ENCODE data around the gene CUL1.
A peak's percentile ranks its signal among the peaks of the same experiment; 100 is the strongest.

The CUL1 gene

GRCh38 chr7:148662646-148663045 lies 36.1 kb upstream of the CUL1 start:
- no peak for DNase-seq
- H3K27me3 ChIP-seq = no peaks in the 10 kb centered on the region
- no peaks in the 10 kb centered on the region for H3K9me3 ChIP-seq
- H3K4me3 ChIP-seq = no peak overlapping the region
- no peak for TF ChIP-seq CTCF (IDR thresholded peaks at IDR 0.05)
- no peak overlapping the region for H3K27ac ChIP-seq
- peaks cover 0 to 26% (median 10%) of the 10 kb centered on the region in 4 donors for H3K4me1 ChIP-seq
- intact Hi-C loops (cut with DNase I; ENCODE audit: low total_unique reads) = no loop called here
- H3K36me3 ChIP-seq = no peaks in the 10 kb centered on the region

- no peak for TF ChIP-seq CTCF (IDR thresholded peaks at IDR 0.05)
- Histone ChIP-seq H3K4me3 (no peak overlapping the region), H3K4me1 (peaks cover 0 to 26% (median 10%) of the 10 kb centered on the region in 4 donors), H3K27ac (no peak overlapping the region), H3K27me3 (no peaks in the 10 kb centered on the region), H3K36me3 (no peaks in the 10 kb centered on the region), H3K9me3 (no peaks in the 10 kb centered on the region)
- peak; percentile 38 to 77 for DNase-seq
- intact Hi-C loops (cut with DNase I; ENCODE audit: low total_unique reads) = no loop called here
Measured at GRCh38 chr7:148664324-148664723, 34.4 kb upstream of the CUL1 start.

GRCh38 chr7:148665221-148665620 lies 33.5 kb upstream of the CUL1 start:
- Histone ChIP-seq H3K4me1 (peaks cover 0 to 26% (median 10%) of the 10 kb centered on the region in 4 donors), H3K27ac (no peak overlapping the region), H3K27me3 (no peaks in the 10 kb centered on the region), H3K36me3 (no peaks in the 10 kb centered on the region), H3K4me3 (no peak overlapping the region), H3K9me3 (no peaks in the 10 kb centered on the region)
- no peak for TF ChIP-seq CTCF (IDR thresholded peaks at IDR 0.05)
- intact Hi-C loops (cut with DNase I; ENCODE audit: low total_unique reads) = no loop called here
- no peak for DNase-seq

GRCh38 chr7:148669927-148670326 lies 28.8 kb upstream of the CUL1 start:
- Histone ChIP-seq H3K36me3 (no peaks in the 10 kb centered on the region), H3K27me3 (peaks cover 0 to 5% of the 10 kb centered on the region in 2 donors), H3K4me1 (peaks cover 0 to 10% (median 2%) of the 10 kb centered on the region in 4 donors), H3K9me3 (peaks cover 0 to 3% (median 2%) of the 10 kb centered on the region in 3 donors), H3K27ac (no peak overlapping the region), H3K4me3 (no peak overlapping the region)
- intact Hi-C loops (cut with DNase I; ENCODE audit: low total_unique reads) = no loop called here
- no peak for TF ChIP-seq CTCF (IDR thresholded peaks at IDR 0.05)
- no peak for DNase-seq

GRCh38 chr7:148670374-148670773 lies 28.3 kb upstream of the CUL1 start:
- no peak overlapping the region for H3K27ac ChIP-seq
- no peak overlapping the region for H3K4me3 ChIP-seq
- TF ChIP-seq CTCF (IDR thresholded peaks at IDR 0.05) = no peak
- peaks cover 0 to 6% (median 0%) of the 10 kb centered on the region in 4 donors for H3K4me1 ChIP-seq
- peaks cover 0 to 8% of the 10 kb centered on the region in 2 donors for H3K27me3 ChIP-seq
- intact Hi-C loops (cut with DNase I; ENCODE audit: low total_unique reads) = no loop called here
- H3K36me3 ChIP-seq = no peaks in the 10 kb centered on the region
- DNase-seq = no peak
- peaks cover 0 to 6% (median 3%) of the 10 kb centered on the region in 3 donors for H3K9me3 ChIP-seq

GRCh38 chr7:148670807-148671206 lies 27.9 kb upstream of the CUL1 start:
- Histone ChIP-seq H3K9me3 (peaks cover 0 to 8% (median 3%) of the 10 kb centered on the region in 3 donors), H3K36me3 (no peaks in the 10 kb centered on the region), H3K27me3 (peaks cover 0 to 12% of the 10 kb centered on the region in 2 donors), H3K4me1 (peaks cover 0 to 2% (median 0%) of the 10 kb centered on the region in 4 donors), H3K27ac (no peak overlapping the region), H3K4me3 (no peak overlapping the region)
- no peak for TF ChIP-seq CTCF (IDR thresholded peaks at IDR 0.05)
- no peak for DNase-seq
- intact Hi-C loops (cut with DNase I; ENCODE audit: low total_unique reads) = no loop called here
